Stimulated activated CD8-positive, alpha-beta memory T cell treated with anti-CD3 and anti-CD28 coated beads, Interleukin-15, amount 100 ng/mL, for 48 hours (primary cell): ENCODE measurements around the gene GRM5.
"Not testable (repeated sequence)": the region's sequence is repeated elsewhere in the genome, so short reads cannot be mapped to it uniquely, and the experiment has no call there.

ENCODE experiments used
- DNase-seq, 2 donors: peaks; one replicate each; pipeline ENCODE4 v3.0.0-alpha.2; 2020; ENCODE audit warnings: low read depth in 2 of 2

Gene GRM5

DNA sequence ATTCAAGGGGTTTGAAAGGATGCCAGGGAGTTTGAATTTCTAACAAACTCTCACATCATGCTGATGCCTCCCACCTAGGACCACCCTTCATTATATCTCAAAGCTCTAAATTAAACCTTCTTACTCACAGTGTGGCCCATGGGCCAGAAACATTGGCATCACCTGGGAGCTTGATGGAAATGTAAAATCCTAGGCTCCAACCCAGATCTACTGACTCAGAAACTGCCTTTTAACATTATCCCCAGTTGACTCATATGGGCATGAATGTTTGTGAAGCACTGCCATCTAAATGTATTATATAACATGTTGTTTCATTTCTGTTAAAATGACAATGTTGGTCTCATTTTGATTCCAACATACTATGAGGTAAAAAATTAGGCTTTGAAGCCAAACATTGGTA, 90.3 kb downstream of the GRM5 start:
- DNase-seq: not testable (repeated sequence)

DNA sequence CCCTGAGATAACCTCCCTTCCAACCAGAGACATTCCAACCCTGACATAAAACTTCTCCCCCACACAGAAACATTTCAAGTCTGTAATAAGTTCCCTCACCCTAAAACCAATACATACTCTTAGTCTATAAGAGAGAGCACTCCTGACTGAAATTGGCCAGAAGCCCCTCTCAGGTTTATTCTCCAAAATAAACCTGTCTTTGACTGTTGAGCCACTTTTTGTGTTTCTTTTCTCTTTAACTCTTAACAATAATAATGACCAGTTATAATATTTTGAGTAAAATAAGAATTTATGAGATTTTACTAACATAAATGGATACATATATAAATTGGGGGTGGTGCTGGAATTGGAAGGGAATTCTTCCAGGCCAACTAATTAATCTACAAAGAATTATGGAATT, 93.6 kb downstream of the GRM5 start:
- DNase-seq: no peak

DNA sequence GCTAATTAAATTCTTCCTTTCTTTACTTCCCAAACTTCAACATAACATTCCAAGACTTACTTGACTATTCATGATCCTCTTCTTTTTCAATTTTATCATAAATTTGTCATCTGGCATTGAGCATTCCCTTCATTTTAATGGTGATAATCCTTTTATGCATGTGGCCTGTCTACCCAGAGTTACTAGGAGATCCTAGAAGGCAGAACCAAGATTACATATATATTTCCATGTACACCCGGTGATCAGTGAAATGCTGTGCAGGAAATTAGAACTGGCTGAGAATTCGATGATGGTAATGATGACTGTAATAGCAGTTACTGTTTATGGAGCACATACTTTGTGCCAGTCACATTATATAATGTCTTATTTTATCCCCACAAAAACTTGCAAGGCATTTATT, 104.2 kb downstream of the GRM5 start:
- DNase-seq: not testable (repeated sequence)

DNA sequence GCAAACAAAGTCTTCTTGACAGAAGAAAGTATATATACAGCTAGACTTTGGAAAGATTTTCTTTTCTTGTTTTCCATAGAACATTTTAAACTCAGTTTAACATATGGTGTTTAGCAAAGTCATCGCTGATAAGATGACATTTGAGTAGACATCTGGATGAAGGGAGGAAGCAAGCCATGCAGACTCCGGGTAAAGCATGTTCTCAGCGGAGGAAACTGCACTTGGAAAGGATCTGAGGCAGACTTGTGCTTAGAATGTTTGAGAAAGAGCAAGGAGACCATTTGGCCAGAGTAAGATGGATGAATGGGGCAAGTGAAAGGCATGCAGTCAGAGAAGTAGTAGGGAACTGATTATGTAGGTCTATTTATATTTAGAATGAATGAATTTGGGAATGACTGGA, 105.9 kb downstream of the GRM5 start:
- not testable (repeated sequence) for DNase-seq

DNA sequence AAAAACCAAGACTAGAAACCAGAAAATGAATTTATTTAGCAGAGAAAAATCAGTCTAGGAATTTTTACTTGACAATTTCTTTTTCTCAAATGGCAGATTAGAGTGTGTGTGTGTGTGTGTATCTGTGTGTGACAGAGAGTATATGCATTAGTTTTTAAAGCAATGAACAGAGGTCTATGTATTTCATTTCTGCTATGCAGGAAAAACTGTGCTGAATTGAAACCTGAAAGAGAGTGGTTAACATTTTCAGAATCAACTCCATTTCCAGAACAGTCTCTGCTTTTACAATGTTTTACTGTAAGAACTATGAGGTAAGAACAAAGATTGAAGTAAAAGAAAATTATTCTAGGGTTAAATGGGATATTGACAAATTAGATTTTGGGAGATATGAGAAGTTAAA, 114.8 kb downstream of the GRM5 start:
- no peak for DNase-seq

DNA sequence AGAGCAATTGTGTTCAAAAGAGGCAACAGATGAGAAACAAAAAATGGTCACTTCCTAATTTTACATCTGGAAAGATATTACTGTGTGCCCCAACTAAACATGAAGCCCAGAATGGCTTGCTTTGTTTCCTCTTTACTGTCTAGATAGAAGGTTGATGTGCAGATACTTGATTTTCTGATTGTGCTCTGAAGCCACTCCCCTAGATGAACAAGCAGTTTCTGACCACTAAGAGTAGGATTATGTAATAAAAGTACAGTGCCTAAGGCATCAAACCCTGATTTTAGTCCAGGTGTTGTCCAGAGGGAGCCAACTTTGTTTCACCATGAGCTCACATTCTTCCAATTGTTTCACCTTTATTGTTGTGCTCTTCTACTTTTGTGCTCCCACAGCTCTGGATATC, 116.9 kb downstream of the GRM5 start:
- not testable (repeated sequence) for DNase-seq

DNA sequence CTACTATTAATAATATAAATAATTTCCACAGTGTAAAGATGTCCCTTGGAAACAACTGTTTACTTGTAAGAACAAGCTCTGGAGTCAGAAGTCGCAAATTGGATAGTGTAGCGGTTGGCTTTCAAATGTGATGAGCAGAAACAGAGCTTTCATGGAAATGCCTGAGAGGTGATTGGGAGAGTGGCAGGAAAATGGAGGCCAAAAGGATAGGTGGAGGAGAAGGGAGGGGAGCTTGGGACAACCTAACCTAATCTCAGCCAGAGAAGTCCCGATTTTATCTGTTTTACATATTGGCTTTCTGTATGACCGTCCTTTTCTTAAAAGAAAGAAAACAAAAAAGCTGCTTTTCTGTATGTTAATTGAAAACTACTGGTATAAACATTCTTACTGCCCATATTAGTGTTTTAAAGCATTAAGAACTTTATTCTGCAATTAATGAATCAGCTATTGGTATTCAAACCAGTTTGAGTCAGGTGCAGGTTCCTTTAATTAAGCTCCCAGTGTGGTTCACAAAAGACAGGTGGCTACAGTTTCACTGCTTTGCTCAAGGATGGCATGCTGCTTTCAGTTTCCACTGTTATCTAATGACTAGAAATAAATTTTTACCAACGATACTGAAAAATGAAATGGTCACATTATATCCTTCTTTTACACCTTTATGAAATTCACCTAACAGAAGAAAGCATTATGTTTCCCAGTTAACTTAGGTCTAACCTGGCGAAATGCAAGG, 117.8 kb downstream of the GRM5 start:
- DNase-seq: not testable (repeated sequence)

DNA sequence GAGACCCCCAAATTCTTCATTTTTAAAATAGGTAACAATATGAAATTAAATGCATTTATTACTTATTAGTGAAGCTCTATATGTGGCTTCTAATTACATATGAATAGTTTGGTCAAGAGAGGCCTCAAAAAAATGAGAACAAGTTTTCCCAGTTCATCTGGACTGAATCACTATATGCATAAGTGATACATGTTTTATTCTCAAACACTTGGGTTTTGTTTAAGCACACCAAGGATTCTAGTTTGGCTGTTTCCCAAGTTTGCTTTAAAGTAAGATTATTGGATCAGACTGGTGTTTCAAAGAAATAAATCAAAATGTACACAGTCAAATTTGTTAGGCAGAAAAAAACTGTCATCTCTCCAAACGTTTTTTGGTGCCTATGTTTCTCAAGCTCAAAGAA, 136.1 kb downstream of the GRM5 start:
- not testable (repeated sequence) for DNase-seq

DNA sequence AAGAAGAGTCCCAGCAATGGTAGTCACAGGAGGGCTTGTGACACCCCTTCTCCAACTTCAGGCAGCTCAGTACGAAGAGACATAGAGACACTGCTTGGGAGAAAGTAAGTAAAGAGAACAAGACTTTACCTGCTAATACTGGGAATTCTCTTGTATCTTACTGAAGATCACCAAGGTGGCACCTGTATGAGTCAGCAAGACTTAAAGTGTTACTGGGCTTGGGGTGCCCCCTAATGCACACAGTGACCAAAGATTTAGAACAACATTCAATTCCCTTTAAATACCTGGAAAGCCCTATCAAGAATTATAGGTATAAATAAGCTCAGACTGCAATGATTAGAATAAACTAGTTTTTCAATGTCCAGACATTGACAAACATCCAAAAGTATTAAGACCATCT, 148.7 kb downstream of the GRM5 start:
- not testable (repeated sequence) for DNase-seq

DNA sequence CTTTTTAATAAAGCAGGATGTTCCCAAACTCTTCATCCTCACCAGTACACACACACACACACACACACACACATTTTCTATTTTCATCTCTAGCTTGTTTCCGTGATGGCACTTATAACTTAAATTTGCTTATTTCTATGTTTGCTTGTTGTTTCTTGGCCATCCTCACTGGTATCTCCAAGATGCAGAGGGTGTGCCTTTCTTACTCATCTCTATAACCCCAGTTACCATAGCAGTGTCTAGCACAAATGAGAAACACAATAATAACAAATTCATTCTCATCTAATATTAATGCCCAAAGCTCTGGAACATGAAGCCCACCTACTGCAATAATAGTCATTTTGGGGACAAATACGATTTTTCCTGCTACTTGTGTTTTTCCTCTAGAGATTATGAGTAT, 156.3 kb downstream of the GRM5 start:
- no peak for DNase-seq

DNA sequence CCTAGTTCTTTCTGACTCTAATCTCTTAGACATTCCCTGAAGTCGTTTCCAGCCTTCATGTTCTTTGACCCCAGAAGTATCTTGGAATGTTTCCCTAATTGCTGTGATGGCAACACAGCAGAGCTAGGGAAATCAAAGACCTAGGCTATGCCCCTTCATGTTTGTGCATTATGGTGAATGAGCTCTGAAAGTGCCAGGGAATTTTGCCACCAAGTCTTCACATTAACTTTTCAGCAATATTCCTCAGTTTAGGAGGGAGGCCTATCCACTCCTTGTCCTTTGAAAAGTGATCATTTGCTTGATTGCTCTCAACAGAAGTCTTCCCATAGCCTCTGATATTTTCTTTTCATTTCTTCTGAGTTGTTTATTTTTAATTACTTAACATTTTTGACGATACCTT, 164.3 kb downstream of the GRM5 start:
- not testable (repeated sequence) for DNase-seq

DNA sequence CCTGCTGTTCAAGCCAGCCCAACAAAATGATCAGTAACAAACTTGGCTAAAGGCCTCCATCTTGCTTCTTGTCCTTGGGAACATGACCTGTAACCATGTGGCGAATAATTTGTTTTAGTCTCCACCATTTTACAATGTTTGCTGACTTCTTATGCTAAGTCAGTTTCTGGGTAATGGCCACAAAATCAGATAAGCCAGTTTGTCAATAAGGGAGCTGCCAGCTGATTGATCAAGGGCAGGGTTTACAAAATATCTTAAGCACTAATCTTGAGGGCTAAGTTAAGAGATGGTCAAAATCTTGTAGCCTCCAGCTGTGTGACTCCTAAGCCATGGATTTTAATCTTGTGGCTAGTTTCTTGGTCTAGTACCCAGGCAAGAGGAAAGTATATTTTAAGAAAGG, 176.9 kb downstream of the GRM5 start:
- DNase-seq: not testable (repeated sequence)

DNA sequence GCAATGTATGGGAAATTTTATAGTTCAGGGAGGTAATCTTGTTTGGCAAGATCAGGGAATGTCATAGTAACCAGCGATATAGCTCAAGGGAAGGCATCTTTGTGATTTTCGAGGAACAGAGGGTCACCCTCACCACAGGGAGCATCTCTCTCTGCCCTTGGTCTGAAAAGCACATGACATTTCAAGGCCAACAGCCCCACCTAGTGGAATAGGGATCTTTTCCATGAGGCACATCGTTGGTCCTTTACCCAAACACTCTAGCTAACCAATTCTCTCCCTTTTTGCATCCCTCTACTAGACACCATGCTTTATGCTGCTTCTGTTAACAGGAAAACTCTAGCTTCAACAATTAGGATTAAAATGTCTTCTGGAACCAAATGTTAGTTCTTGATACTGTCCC, 179.0 kb downstream of the GRM5 start:
- DNase-seq: no peak

DNA sequence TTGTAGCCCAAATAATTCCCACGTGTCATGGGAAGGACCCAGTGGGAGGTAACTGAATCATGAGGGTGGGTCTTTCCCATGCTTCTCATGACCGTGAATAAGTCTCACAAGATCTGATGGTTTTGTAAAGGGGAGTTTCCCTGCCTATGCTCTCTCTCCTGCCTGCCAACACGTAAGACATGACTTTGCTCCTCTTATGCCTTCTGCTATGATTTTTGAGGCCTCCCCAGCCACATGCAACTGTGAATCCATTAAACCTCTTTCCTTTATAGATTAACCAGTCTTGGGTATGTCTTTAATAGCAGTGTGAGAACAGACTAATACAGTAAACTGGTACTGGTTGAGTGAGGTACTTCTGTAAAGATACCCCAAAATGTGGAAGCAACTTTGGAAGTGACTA, 183.0 kb downstream of the GRM5 start:
- not testable (repeated sequence) for DNase-seq

DNA sequence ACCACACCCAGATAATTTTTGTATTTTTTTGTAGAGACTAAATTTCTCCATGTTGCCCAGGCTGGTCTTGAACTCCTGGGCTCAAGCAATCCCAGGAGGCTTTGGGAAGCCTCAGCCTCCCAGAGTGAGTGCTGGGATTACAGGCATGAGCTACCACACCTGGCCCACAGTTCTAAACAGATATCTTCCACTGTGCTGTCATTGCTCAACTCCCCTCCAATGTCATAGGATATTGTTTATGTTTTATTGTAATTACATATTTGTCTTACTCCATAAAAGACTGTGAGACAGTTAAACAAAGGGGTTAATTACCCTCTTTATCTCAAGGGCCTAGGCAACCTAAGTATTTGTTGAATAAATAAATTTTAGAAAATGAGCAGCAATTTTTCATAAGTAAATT, 204.2 kb downstream of the GRM5 start:
- DNase-seq: no peak

DNA sequence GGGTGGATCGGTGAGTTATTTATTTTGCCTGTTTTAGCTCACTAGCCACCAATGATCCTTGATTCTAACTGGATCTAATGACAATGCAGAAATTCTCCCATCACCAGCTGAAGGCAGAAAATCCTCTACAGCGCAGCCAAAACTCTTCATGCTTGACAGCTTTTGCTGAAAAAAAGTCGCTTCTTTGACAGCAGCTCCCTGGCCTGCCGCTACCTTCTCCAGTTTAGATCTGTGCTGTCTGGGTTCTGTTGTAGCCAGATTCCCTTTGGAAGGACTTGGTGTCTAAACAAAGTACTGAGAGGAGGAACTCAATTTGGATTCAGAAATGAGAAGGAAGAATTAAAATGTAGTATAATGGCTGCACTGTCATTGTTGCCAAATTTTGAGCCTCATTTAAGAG, 205.4 kb downstream of the GRM5 start:
- not testable (repeated sequence) for DNase-seq

DNA sequence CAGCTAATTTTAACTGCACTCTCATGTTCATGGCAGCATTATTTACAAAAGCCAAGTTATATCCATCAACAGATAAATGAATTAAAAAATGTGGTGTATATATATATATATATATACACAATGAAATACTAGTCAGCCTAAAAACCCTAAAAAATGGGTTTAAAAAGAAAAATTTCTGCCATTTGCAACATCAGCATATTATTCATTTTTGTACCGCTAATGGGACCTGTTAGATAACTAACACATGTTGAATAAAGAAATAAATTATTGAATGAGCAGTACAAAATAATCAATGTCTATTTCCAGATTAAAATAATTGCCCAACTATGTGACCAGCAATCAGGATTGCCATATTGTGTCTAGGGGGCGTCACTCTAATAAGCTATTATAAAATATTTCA, 211.8 kb downstream of the GRM5 start:
- not testable (repeated sequence) for DNase-seq

DNA sequence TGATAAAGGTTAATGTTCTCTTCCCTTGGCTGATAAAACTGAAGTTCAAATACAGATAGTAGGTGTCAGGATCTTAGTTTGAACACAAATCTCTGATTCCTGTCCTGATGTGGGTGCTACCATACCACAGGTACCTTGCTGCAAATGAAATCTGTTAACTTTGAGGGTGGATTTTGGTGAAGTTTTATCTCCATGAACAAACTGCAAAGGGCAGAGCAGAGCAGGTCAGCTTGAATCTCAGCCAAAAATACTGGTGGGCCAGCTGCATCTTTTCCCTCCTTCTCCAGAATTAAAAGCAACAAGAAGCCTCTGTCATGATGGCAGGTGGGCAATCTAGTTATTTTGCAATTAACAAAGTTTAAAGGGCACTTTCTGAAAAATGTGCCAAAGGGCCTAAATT, 214.2 kb downstream of the GRM5 start:
- not testable (repeated sequence) for DNase-seq

DNA sequence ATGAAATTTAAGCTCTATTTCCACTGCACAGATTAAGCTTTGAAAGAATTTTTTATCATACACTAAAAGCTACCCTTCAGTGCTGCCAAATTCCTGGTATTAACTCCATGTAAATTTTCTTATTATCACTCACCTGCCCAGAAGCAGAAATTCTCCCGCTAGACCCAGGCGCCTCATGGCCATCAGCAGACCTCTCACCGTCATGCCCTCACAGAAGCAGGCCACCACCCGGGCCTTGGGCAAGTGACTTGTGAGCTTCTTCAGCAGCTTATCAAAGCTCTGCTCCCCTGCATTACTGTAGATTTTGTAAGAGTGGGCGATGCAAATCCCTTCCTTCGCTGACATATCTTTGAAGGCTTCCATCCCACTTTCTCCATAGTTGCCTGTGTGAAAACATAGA, 216.0 kb downstream of the GRM5 start:
- DNase-seq: not testable (repeated sequence)

DNA sequence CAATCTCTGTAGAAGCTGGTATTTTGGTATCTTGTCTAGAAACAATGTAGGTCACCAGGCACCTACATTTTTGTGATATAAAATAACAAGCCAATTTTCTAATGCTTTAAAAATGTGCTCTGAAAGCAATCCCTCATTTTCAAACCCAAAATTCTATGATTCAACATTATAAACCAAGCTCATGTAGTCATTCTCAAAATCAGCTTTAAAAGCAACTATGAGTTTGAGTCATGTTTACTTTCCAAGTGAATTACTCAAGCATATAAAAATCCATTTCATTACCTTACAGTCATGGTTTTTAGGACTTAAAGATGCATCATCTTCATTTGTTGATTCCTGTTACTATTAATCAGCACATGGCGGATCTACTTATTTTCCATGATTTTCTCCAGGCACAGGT, 216.4 kb downstream of the GRM5 start:
- DNase-seq: no peak

DNA sequence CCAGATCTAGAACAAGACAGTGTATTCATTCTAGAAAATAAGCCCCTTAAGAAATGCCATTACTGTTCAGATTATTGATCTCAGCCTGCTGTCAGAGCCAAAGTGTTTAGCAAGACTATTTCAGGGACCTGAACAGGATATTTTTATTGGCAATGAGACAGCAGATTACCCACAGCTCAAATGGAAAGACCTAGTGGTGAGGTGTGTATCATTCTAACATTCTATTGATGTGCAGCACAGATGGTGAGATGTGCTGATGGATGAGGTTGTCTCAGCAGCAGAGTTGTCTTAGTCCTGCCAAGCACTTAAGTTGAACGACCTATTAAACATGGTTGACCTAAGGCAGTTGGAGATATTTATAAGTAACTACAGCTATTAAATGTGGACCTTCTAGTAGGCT, 219.5 kb downstream of the GRM5 start:
- DNase-seq: not testable (repeated sequence)

DNA sequence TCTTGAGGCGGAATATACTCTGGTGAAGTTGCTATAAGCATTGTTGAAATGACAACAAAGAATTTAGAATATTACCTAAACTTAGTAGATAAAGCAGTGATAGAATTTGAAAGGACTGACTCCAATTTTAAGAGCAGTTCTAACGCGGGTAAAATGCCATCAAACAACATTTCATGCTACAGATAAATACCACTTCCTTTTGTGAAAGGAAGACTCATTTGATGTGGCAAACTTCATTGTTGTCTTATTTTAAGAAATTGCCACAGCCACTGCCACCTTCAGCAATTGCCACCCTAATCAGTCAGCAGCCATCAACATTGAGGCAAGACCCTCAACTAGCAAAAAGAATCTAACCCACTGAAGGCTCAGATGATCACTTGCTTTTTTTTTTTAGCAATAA, 220.8 kb downstream of the GRM5 start:
- not testable (repeated sequence) for DNase-seq

DNA sequence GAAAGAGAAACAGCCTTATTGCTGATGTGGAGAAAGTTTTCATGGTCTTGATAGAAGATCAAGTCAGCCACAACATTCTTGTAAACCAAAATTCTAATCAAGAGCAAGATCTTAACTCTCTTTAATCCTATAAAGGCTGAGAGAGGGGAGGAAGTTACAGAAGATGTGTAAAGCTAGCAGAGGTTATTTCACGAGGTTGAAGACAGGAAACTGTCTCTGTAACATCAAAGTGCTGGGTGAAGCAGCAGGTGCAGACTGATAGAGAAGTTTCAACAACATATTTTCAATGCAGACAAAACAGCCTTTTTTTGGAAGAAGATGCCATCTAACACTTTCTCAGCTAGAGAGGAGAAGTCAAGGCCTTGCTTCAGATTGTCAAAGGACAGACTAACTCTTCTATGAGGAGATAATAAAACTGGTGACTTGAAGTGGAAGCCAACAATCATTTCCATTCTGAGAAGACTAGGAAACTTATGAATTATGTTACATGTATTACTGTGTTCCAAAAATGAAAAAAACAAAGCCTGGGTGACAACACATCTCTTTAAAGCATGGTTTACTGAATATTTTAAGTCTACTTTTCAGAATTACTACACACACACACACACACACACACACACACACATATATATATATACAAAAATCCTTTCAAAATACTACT, 221.9 kb downstream of the GRM5 start:
- DNase-seq: not testable (repeated sequence)
